Measurements from ENCODE around the gene ANTKMT. TPM values are rescaled to one million over a fixed set of nuclear protein-coding genes. Genes with fewer than 3 reads are reported as not detected.

The ANTKMT gene
- total RNA-seq, 1 experiment from 2014 or later = 55.0 TPM

DNA sequence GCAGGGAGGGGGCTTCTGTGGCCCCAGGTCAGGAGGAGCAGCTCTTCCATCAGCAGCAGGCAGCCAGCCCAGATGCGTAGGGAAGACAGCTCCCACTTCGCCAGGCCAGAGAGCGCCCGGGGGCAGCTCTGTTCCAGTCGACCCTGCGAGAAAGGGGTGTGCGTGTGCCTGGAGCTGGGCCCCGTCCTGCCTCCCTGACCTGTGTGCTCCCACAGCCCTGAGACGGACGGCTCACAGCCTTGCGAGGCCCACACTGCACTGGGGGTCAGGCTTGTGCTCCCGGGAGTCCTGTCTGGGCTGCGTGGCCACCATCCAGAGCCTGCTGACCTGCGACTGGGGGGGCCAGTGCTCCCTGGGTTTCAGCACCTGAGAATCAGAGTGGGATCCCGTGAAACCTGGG is 39.1 kb downstream of the ANTKMT start:
- H3K27me3 ChIP-seq (ENCODE audit: insufficient read depth, low read depth) = no peaks in the 10 kb centered on the region
- H3K9me2 ChIP-seq (ENCODE audit: insufficient read depth) = no peaks in the 10 kb centered on the region
- no peak for DNase-seq
- CTCF ChIA-PET = interaction anchor here (2.1 kb wide), 1 partner anchor 48 kb away, joined by 7 read pairs; no protein-coding TSS in a partner anchor
- peak overlapping the region; percentile 51; the same call in 1 of the 2 replicates for H3K4me2 ChIP-seq
- H3K36me3 ChIP-seq (ENCODE audit: low read depth) = no peaks in the 10 kb centered on the region
- no peaks in the 10 kb centered on the region for H3K9me3 ChIP-seq (ENCODE audit: insufficient read depth, low read depth)
- H3K27ac ChIP-seq = no peak overlapping the region
- H4K20me1 ChIP-seq (ENCODE audit: insufficient read depth) = no peaks in the 10 kb centered on the region
- H3F3A ChIP-seq (ENCODE audit: insufficient read depth, low read depth) = peaks cover 4% of the 10 kb centered on the region; the same call in 1 of the 2 replicates
- no TSS peak for BruUV-seq (replicated peaks)
- TF ChIP-seq EZH2 (IDR thresholded peaks at IDR 0.05; ENCODE audit: low read depth) = no peak
- TF ChIP-seq, protein P1, sequence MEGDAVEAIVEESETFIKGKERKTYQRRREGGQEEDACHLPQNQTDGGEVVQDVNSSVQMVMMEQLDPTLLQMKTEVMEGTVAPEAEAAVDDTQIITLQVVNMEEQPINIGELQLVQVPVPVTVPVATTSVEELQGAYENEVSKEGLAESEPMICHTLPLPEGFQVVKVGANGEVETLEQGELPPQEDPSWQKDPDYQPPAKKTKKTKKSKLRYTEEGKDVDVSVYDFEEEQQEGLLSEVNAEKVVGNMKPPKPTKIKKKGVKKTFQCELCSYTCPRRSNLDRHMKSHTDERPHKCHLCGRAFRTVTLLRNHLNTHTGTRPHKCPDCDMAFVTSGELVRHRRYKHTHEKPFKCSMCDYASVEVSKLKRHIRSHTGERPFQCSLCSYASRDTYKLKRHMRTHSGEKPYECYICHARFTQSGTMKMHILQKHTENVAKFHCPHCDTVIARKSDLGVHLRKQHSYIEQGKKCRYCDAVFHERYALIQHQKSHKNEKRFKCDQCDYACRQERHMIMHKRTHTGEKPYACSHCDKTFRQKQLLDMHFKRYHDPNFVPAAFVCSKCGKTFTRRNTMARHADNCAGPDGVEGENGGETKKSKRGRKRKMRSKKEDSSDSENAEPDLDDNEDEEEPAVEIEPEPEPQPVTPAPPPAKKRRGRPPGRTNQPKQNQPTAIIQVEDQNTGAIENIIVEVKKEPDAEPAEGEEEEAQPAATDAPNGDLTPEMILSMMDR (conservative IDR thresholded peaks at IDR 0.05) = no peak
- H2AFZ ChIP-seq = no peak overlapping the region
- peaks cover 16% of the 10 kb centered on the region for H3K4me1 ChIP-seq (replicated peaks; ENCODE audit: insufficient read depth)
- no peaks in the 10 kb centered on the region for H3K79me2 ChIP-seq (ENCODE audit: low read depth)
- H3K4me3 ChIP-seq = no peak overlapping the region
- intact Hi-C loops (cut with micrococcal nuclease; ENCODE audit: unreplicated experiment) = loop anchor here (2.0 kb wide), 2 partner anchors 17 to 19 kb away; partner anchors contain the start of gene CIAO3
- POLR2A ChIA-PET (ENCODE audit: unreplicated experiment) = interaction anchor here (0.5 to 1.7 kb wide), 5 partner anchors 9 to 209 kb away, joined by 3 to 41 read pairs (median 4); partner anchors contain the start of genes ANTKMT, CHTF18 and RPUSD1

DNA sequence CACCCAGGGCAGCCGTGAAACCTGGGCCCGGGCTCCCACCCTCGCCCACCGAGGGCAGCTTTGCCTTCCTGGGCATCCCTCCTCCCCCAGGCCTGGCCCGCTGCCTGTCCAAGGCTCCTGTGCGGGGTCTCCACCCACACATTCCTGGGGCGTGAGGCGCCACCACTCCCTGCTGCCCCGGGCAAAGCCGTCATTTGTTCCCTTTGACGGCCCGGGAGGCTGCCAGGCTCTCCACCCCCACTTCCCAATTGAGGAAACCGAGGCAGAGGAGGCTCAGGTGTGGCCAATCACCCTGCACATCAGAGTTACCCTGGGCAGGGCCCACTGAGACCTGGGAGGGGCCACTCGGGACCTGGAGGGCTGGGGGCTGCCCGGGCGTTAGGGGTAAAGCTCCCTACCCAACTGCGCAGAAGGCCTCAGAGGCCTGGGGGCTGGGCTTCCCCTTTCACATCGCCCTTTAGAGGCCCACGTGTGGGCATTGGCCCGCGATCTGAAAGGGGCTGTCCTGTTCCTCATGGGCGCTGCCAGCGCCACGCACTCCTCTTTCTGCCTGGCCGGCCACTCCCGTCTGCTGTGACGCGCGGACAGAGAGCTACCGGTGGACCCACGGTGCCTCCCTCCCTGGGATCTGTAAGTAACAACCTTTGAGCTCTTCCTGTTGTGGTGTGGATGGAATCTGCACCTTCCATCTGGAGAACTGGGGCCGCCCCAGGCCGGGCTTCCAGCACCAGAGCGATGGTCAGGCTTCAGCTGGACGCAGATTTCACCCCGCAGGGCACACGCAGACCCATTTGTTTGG is 39.8 kb downstream of the ANTKMT start, which contains the start of gene MSLN:
Gene MSLN (plus strand): TSS at position 190 of the 799 bp plus-strand sequence. CDS start 1,947 bp downstream, outside the sequence.
- CTCF ChIA-PET = interaction anchor here (0.5 to 2.1 kb wide), 5 partner anchors 20 to 48 kb away, joined by 3 to 7 read pairs (median 3); partner anchors contain the start of genes CHTF18, CIAO3 and RPUSD1
- H3K4me2 ChIP-seq = peak within 1 kb of the TSS; percentile 51
- H3K27me3 ChIP-seq (ENCODE audit: insufficient read depth, low read depth) = no peaks in the 10 kb centered on the region
- no peaks in the 10 kb centered on the region for H3K79me2 ChIP-seq (ENCODE audit: low read depth)
- POLR2A ChIA-PET (ENCODE audit: unreplicated experiment) = interaction anchor here (0.5 to 1.7 kb wide), 14 partner anchors 9 to 167 kb away, joined by 3 to 41 read pairs (median 4); partner anchors contain the start of genes ANTKMT, CHTF18 and RPUSD1
- no peaks in the 10 kb centered on the region for H3K36me3 ChIP-seq (ENCODE audit: low read depth)
- BruUV-seq (replicated peaks) = TSS peak; percentile 83
- H3K9me2 ChIP-seq (ENCODE audit: insufficient read depth) = no peaks in the 10 kb centered on the region
- peaks cover 16% of the 10 kb centered on the region for H3K4me1 ChIP-seq (replicated peaks; ENCODE audit: insufficient read depth)
- peak; percentile 51 to 92 for DNase-seq
- H2AFZ ChIP-seq = no peak within 1 kb of the TSS
- no peaks in the 10 kb centered on the region for H4K20me1 ChIP-seq (ENCODE audit: insufficient read depth)
- no peak within 1 kb of the TSS for H3K27ac ChIP-seq
- intact Hi-C loops (cut with micrococcal nuclease; ENCODE audit: unreplicated experiment) = loop anchor here (2.0 kb wide), 2 partner anchors 16 to 20 kb away; partner anchors contain the start of gene CIAO3
- TF ChIP-seq EZH2 (IDR thresholded peaks at IDR 0.05; ENCODE audit: low read depth) = no peak
- TF ChIP-seq, protein P1 (conservative IDR thresholded peaks at IDR 0.05) = no peak
- peaks cover 2% of the 10 kb centered on the region; the same call in 1 of the 2 replicates for H3F3A ChIP-seq (ENCODE audit: insufficient read depth, low read depth)
- no peaks in the 10 kb centered on the region for H3K9me3 ChIP-seq (ENCODE audit: insufficient read depth, low read depth)
- no peak within 1 kb of the TSS for H3K4me3 ChIP-seq

All from PC-9 (cell line).